GM12875 (cell line): Measurements from ENCODE around the gene OR7C1.

ENCODE experiments used
- H3K4me3 ChIP-seq: one replicate; pipeline ENCODE4 v1.5.1; 2011; ENCODE audit warnings: low read depth, low read length, control low read depth
- CTCF ChIP-seq: IDR thresholded peaks from 2 replicates; pipeline ENCODE4 v1.5.1; 2011; ENCODE audit warnings: low read depth, mild to moderate bottlenecking, control low read depth, inconsistent platforms, low read length, moderate library complexity, borderline replicate concordance; ENCODE audit not compliant: insufficient read depth

OR7C1 gene

GRCh38 chr19:14835011-14835410 is at the start of gene OR7C1, which contains the start of gene OR7A5:
TSS of gene OR7C1 (minus strand) at chr19:14835185. CDS start at chr19:14800136, 35,049 bp downstream.
TSS of gene OR7A5 (minus strand) at chr19:14835185. CDS start at chr19:14828241, 6,944 bp downstream.
- TF ChIP-seq CTCF, result no peak
- no peak within 1 kb of the TSS for H3K4me3 ChIP-seq

- H3K4me3 ChIP-seq, result no peak overlapping the region
Measured at GRCh38 chr19:14871619-14872230, 36.7 kb upstream of the OR7C1 start.

GRCh38 chr19:14868497-14868896 is 33.5 kb upstream of the OR7C1 start:
- no peak overlapping the region for H3K4me3 ChIP-seq
- no peak for TF ChIP-seq CTCF

More at GRCh38 chr19:14871619-14872230, 36.7 kb upstream of the OR7C1 start:
- TF ChIP-seq CTCF, result peak; percentile 25; the same call in 1 of the 2 replicates

- no peak for TF ChIP-seq CTCF
- no peak within 1 kb of the TSS for H3K4me3 ChIP-seq
Measured at GRCh38 chr19:14848822-14849221, 13.8 kb upstream of the OR7C1 start, which contains the start of gene OR7A10. TSS of gene OR7A10 (minus strand) at chr19:14848922. CDS start at chr19:14841877, 7,045 bp downstream.

- no peak for TF ChIP-seq CTCF
- no peak overlapping the region for H3K4me3 ChIP-seq
Measured at GRCh38 chr19:14843578-14843977, 8.6 kb upstream of the OR7C1 start.

GRCh38 chr19:14843169-14843568 is 8.2 kb upstream of the OR7C1 start:
- no peak for TF ChIP-seq CTCF
- no peak overlapping the region for H3K4me3 ChIP-seq

GRCh38 chr19:14840206-14840605 is 5.2 kb upstream of the OR7C1 start:
- no peak overlapping the region for H3K4me3 ChIP-seq
- TF ChIP-seq CTCF, result no peak
